ENCODE measurements around the gene REPS1.
A peak's percentile ranks its signal among the peaks of the same experiment; 100 is the strongest.

The REPS1 gene

GRCh38 chr6:138914701-138915100, 73.4 kb downstream of the REPS1 start:
- peaks cover 8% of the 10 kb centered on the region for H3K4me1 ChIP-seq (ENCODE audit: control insufficient read depth, low read length)
- H3K4me2 ChIP-seq (ENCODE audit: low read length) = no peak overlapping the region
- no peak overlapping the region for H3K4me3 ChIP-seq (ENCODE audit: low read length)
- no peaks in the 10 kb centered on the region for H3K79me2 ChIP-seq (ENCODE audit: control insufficient read depth, low read length)
- H3K9me3 ChIP-seq (ENCODE audit: control insufficient read depth, insufficient read depth, low read length) = no peaks in the 10 kb centered on the region
- peaks cover 49% of the 10 kb centered on the region for H3K36me3 ChIP-seq (ENCODE audit: control insufficient read depth, low read length)
- TF ChIP-seq, protein P1, sequence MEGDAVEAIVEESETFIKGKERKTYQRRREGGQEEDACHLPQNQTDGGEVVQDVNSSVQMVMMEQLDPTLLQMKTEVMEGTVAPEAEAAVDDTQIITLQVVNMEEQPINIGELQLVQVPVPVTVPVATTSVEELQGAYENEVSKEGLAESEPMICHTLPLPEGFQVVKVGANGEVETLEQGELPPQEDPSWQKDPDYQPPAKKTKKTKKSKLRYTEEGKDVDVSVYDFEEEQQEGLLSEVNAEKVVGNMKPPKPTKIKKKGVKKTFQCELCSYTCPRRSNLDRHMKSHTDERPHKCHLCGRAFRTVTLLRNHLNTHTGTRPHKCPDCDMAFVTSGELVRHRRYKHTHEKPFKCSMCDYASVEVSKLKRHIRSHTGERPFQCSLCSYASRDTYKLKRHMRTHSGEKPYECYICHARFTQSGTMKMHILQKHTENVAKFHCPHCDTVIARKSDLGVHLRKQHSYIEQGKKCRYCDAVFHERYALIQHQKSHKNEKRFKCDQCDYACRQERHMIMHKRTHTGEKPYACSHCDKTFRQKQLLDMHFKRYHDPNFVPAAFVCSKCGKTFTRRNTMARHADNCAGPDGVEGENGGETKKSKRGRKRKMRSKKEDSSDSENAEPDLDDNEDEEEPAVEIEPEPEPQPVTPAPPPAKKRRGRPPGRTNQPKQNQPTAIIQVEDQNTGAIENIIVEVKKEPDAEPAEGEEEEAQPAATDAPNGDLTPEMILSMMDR (IDR thresholded peaks at IDR 0.05; ENCODE audit: low read depth, low read length, poor library complexity, severe bottlenecking) = no peak
- TF ChIP-seq EZH2phosphoT487 (IDR thresholded peaks at IDR 0.05; ENCODE audit: borderline replicate concordance, low read length) = no peak
- no peaks in the 10 kb centered on the region for H4K20me1 ChIP-seq (ENCODE audit: control insufficient read depth, insufficient read depth, low read depth, low read length)
- H3K27ac ChIP-seq (ENCODE audit: low read depth, low read length) = no peak overlapping the region
- H3K9me2 ChIP-seq (replicated peaks; ENCODE audit: control insufficient read depth, low read length) = no peaks in the 10 kb centered on the region
- H3F3A ChIP-seq (ENCODE audit: control insufficient read depth, insufficient read depth) = no peaks in the 10 kb centered on the region
- H3K27me3 ChIP-seq (ENCODE audit: control insufficient read depth, low read length) = no peaks in the 10 kb centered on the region

GRCh38 chr6:138912308-138912707, 75.7 kb downstream of the REPS1 start:
- no peaks in the 10 kb centered on the region for H3K9me3 ChIP-seq (ENCODE audit: control insufficient read depth, insufficient read depth, low read length)
- H4K20me1 ChIP-seq (ENCODE audit: control insufficient read depth, insufficient read depth, low read depth, low read length) = no peaks in the 10 kb centered on the region
- no peaks in the 10 kb centered on the region for H3K79me2 ChIP-seq (ENCODE audit: control insufficient read depth, low read length)
- peaks cover 12% of the 10 kb centered on the region for H3K4me1 ChIP-seq (ENCODE audit: control insufficient read depth, low read length)
- H3K27ac ChIP-seq (ENCODE audit: low read depth, low read length) = no peak overlapping the region
- H3K27me3 ChIP-seq (ENCODE audit: control insufficient read depth, low read length) = no peaks in the 10 kb centered on the region
- no peak overlapping the region for H3K4me2 ChIP-seq (ENCODE audit: low read length)
- TF ChIP-seq, protein P1 (IDR thresholded peaks at IDR 0.05; ENCODE audit: low read depth, low read length, poor library complexity, severe bottlenecking) = no peak
- no peak for TF ChIP-seq EZH2phosphoT487 (IDR thresholded peaks at IDR 0.05; ENCODE audit: borderline replicate concordance, low read length)
- peaks cover 64% of the 10 kb centered on the region for H3K36me3 ChIP-seq (ENCODE audit: control insufficient read depth, low read length)
- no peaks in the 10 kb centered on the region for H3K9me2 ChIP-seq (replicated peaks; ENCODE audit: control insufficient read depth, low read length)
- H3K4me3 ChIP-seq (ENCODE audit: low read length) = no peak overlapping the region
- H3F3A ChIP-seq (ENCODE audit: control insufficient read depth, insufficient read depth) = no peaks in the 10 kb centered on the region

- H4K20me1 ChIP-seq (ENCODE audit: control insufficient read depth, insufficient read depth, low read depth, low read length) = no peaks in the 10 kb centered on the region
- H3K4me3 ChIP-seq (ENCODE audit: low read length) = no peak overlapping the region
- peak overlapping the region; percentile 12; the same call in 1 of the 2 replicates for H3K4me2 ChIP-seq (ENCODE audit: low read length)
- H3K36me3 ChIP-seq (ENCODE audit: control insufficient read depth, low read length) = peaks cover 74% of the 10 kb centered on the region
- no peaks in the 10 kb centered on the region for H3K79me2 ChIP-seq (ENCODE audit: control insufficient read depth, low read length)
- no peaks in the 10 kb centered on the region for H3K27me3 ChIP-seq (ENCODE audit: control insufficient read depth, low read length)
- H3K27ac ChIP-seq (ENCODE audit: low read depth, low read length) = no peak overlapping the region
- no peaks in the 10 kb centered on the region for H3F3A ChIP-seq (ENCODE audit: control insufficient read depth, insufficient read depth)
- H3K4me1 ChIP-seq (ENCODE audit: control insufficient read depth, low read length) = peaks cover 12% of the 10 kb centered on the region
- TF ChIP-seq, protein P1 (IDR thresholded peaks at IDR 0.05; ENCODE audit: low read depth, low read length, poor library complexity, severe bottlenecking) = no peak
- no peak for TF ChIP-seq EZH2phosphoT487 (IDR thresholded peaks at IDR 0.05; ENCODE audit: borderline replicate concordance, low read length)
- no peaks in the 10 kb centered on the region for H3K9me3 ChIP-seq (ENCODE audit: control insufficient read depth, insufficient read depth, low read length)
- no peaks in the 10 kb centered on the region for H3K9me2 ChIP-seq (replicated peaks; ENCODE audit: control insufficient read depth, low read length)
Observed at GRCh38 chr6:138909975-138910374, 78.1 kb downstream of the REPS1 start.

Measured in DOHH2 (cell line).